HUES64 (cell line): ENCODE data around the gene FRYL.

Experiments used
- H3K27ac ChIP-seq: 2 replicates; pipeline ENCODE4 v1.7.0; 2013; ENCODE audit warnings: low read depth, low read length, inconsistent platforms
- H3K27me3 ChIP-seq: 2 replicates; pipeline ENCODE4 v1.6.1; 2013; ENCODE audit warnings: mild to moderate bottlenecking, low read length; ENCODE audit not compliant: insufficient read depth
- H3K36me3 ChIP-seq: 2 replicates; pipeline ENCODE4 v1.6.1; 2013; ENCODE audit warnings: mild to moderate bottlenecking, low read length; ENCODE audit not compliant: insufficient read depth
- H3K4me1 ChIP-seq: 2 replicates; pipeline ENCODE4 v1.6.1; 2013; ENCODE audit warnings: mild to moderate bottlenecking, low read length, moderate library complexity; ENCODE audit not compliant: insufficient read depth
- H3K4me3 ChIP-seq: 2 replicates; pipeline ENCODE4 v1.5.1; 2013; ENCODE audit warnings: mild to moderate bottlenecking, low read length, moderate library complexity
- H3K9ac ChIP-seq: 2 replicates; pipeline ENCODE4 v1.6.1; 2013; ENCODE audit warnings: mild to moderate bottlenecking, low read depth, low read length
- H3K9me3 ChIP-seq: 2 replicates; pipeline ENCODE4 v1.6.1; 2013; ENCODE audit warnings: low read depth, low read length; ENCODE audit not compliant: insufficient read depth
- WGBS: fragments of 150-250, 120-280 bp; methylation state at CpG from one replicate; pipeline ENCODE4 v1.1.7; 2013; ENCODE audit warnings: missing lambda C conversion rate; 5-methylcytosine and 5-hydroxymethylcytosine counted together

FRYL gene

GRCh38 chr4:48449151-48449550, 330.9 kb downstream of the FRYL start:
- H3K4me3 ChIP-seq = no peak overlapping the region
- no peaks in the 10 kb centered on the region for H3K36me3 ChIP-seq
- H3K9ac ChIP-seq = no peak overlapping the region
- H3K27me3 ChIP-seq = no peaks in the 10 kb centered on the region
- H3K4me1 ChIP-seq = no peaks in the 10 kb centered on the region
- WGBS = 94% methylated on average over 10 of the region's 10 CpGs
- H3K27ac ChIP-seq = no peak overlapping the region
- H3K9me3 ChIP-seq = no peaks in the 10 kb centered on the region
